ENCODE measurements around the gene OOSP4A.
"Not testable (repeated sequence)": the region's sequence is repeated elsewhere in the genome, so short reads cannot be mapped to it uniquely, and the experiment has no call there.

Gene OOSP4A

GRCh38 chr11:59981106-59981770 lies 17.4 kb downstream of the OOSP4A start:
- DNase-seq, result no peak

GRCh38 chr11:59982037-59982436 lies 18.2 kb downstream of the OOSP4A start:
- not testable (repeated sequence) for DNase-seq

GRCh38 chr11:59983212-59983611 lies 19.4 kb downstream of the OOSP4A start:
- DNase-seq, result no peak

DNA sequence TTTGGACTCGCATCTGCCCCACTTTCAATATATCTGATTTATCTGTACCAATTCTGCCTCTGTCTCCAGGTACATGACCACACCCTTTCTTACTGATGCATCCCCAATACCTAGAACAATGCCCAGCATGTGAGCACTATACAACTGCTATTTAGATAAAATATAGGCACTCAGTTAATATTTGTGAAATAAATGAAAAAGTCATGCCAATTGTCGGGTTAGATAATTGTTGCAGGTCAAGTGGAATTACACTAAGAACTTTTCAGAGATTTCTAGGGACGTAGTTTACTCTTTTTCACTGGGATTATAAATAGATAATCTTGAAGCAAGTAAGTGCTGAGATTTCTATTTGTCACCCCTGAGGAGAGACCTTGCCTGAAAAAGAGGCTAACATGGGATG lies 20.5 kb downstream of the OOSP4A start:
- no peak for DNase-seq

- DNase-seq, result no peak
Measured at GRCh38 chr11:59990421-59990820, 26.6 kb downstream of the OOSP4A start.

GRCh38 chr11:59992425-59992824 lies 28.6 kb downstream of the OOSP4A start:
- no peak for DNase-seq

DNA sequence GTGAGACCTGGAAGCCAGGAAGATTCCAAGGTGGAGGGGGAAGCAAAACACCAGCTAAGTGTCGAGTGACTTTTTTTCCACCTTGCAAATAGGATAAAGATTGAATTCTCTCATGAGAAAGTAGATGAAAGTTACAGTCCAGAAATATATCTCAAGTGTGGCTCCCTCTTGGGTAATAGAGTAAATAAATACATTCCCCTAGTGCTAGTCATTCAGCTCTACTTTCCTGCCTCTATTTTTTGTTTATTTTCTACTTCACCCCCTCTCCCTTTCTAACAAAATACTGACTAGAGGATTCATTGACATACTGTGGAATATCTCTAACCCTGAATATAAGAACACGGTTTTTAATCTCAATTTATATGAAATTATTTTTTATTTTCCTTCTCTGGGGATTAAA lies 34.0 kb downstream of the OOSP4A start:
- DNase-seq, result no peak

DNA sequence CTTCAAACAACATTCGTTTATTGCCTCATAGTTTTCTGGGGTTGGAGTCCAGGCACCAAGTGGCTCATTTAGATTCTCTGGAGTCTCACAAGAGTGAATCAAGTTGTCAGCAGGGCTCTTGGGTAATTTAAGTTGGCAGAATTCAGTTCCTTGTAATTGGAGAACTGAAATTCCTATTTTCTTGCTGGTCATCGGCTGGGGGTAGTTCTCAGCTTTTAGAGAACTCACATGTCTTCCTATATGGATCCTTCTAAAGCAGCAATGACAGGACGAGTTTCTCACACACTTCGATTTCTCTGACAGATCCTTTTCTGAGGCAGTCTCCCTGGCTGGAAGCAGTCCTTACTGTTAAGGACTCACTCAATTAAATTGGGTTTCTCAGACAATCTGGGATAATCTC lies 35.9 kb downstream of the OOSP4A start:
- DNase-seq, result no peak

DNA sequence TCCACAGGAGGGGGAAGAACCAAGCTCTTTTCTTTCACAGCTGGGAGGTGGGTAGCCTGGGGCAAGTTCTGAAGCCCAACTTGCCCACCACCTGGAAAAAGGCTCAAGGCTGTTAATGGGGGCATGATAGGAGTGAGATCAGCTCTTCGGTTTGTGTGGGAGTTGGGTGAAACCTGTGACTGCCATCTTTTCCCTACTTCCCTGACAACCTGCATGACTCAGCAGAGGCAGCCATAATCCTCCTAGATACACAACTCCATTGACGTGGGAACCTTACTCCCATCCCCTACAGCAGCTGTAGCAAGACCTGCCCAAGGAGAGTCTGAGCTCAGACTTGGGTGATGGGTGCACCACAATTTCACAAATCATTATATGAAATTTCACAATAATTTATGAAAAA lies 39.9 kb downstream of the OOSP4A start:
- DNase-seq, result no peak

DNA sequence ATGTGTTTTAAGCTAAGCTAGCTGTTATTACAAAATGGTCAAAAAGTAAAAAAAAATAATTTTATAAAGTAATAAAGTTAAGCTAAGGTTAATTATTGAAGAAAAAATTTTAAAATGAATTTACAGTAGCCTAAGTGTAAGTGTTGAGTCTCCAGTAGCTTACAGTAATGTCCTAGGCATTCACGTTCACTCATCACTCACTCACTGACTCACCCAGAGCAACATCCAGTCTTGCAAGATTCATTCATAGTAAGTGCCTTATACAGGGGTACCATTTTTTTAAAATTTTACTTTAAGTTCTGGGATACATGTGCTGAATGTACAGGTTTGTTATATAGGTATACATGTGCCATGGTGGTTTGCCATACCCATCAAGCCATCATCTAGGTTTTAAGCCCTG lies 41.5 kb downstream of the OOSP4A start:
- DNase-seq, result no peak

- DNase-seq, result no peak
Measured at GRCh38 chr11:60016881-60017280, 53.0 kb downstream of the OOSP4A start, which contains the start of gene OOSP4B. Gene OOSP4B, plus strand, starts transcription at chr11:60017181.

DNA sequence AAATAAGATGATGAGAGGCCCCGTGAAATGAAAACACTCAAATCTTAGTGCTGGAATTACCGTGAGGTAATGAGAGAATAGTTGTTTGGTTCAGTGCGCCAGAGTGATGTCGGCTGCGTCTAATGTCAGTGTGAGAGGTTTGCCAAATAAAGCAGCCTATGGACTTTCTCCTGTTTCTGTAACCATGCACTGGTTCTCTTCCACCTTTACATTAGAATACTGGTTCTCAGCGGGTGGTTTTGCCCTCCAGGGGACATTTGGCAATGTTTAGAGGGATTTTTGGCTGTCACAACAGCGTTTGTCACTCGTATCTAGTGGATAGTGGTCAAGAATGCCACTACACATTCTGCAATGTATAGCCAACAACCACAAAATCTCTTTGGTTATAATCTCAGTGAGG lies 54.2 kb downstream of the OOSP4A start:
- DNase-seq, result no peak
